Endothelial cell of umbilical vein (primary cell): ENCODE data around the gene BORA. TPM values are rescaled to one million over a fixed set of nuclear protein-coding genes. Genes with fewer than 3 reads are reported as not detected.

Experiments used
- BruUV-seq: library from RNA; stranded (reverse); fragments of 400-500 nt; replicated peaks from 2 replicates; lab custom pipeline; 2021; lab: Mats Ljungman, UMichigan
- CTCF ChIA-PET: fragments of 300-600, 350-600 bp; sonication (Branson Sonifier 250); formaldehyde crosslinking; loops from one replicate; lab custom pipeline; 2021; ENCODE audit warnings: antibody characterized with exemption, inconsistent platforms; lab: Charles Lee
- POLR2A ChIA-PET: fragments of 300-600, 350-600 bp; sonication (Branson Sonifier 250); formaldehyde crosslinking; loops from one replicate; lab custom pipeline; 2021; ENCODE audit warnings: antibody characterized with exemption, inconsistent platforms; lab: Charles Lee
- DNase-seq: peaks from one replicate; pipeline ENCODE4 v3.0.0-alpha.2; 2011; ENCODE audit warnings: low read depth, low spot score
- FAIRE-seq: peaks from 2 replicates; lab custom pipeline; 2011; peaks lifted over from hg19 to GRCh38; lab: Jason Lieb, UNC
- H2AFZ ChIP-seq: 2 replicates; pipeline ENCODE4 v1.6.0; 2012; ENCODE audit warnings: low read depth, low read length, control low read depth, inconsistent platforms
- H3K27ac ChIP-seq: 2 replicates; pipeline ENCODE4 v1.5.1; 2011; ENCODE audit warnings: low read depth, mild to moderate bottlenecking, control low read depth, low read length, moderate library complexity; ENCODE audit not compliant: insufficient read depth
- H3K27me3 ChIP-seq, 2 experiments: 2 replicates each; pipeline versions ENCODE4 v1.6.0 to v1.6.1; 2011; ENCODE audit warnings: low read length in 2 of 2, mixed read lengths in 1 of 2; ENCODE audit not compliant: control insufficient read depth in 2 of 2, insufficient read depth in 2 of 2
- H3K36me3 ChIP-seq, 2 experiments: 2 replicates in 1 of 2; 3 replicates in 1 of 2; pipeline ENCODE4 v1.5.1; 2011; ENCODE audit warnings: low read length in 2 of 2, mild to moderate bottlenecking in 1 of 2, moderate library complexity in 1 of 2; ENCODE audit not compliant: control insufficient read depth in 2 of 2, insufficient read depth in 2 of 2; ENCODE audit errors: extremely low read depth in 1 of 2
- H3K4me1 ChIP-seq: 3 replicates; pipeline ENCODE4 v1.5.1; 2011; ENCODE audit warnings: mild to moderate bottlenecking, low read length; ENCODE audit not compliant: control insufficient read depth, insufficient read depth; ENCODE audit errors: extremely low read depth
- H3K4me2 ChIP-seq: 2 replicates; pipeline ENCODE4 v1.6.1; 2011; ENCODE audit warnings: low read length, control low read depth, mixed read lengths; ENCODE audit not compliant: insufficient read depth
- H3K4me3 ChIP-seq, 3 experiments: fragments of 200-600 bp in 1 of 3; sonication (generic), shearing (Covaris generic) in 1 of 3; replicated peaks in 1 of 3; 2 replicates each; pipeline ENCODE4 v1.5.1; 2011 to 2016; ENCODE audit warnings: control low read depth in 3 of 3, low read length in 3 of 3, mild to moderate bottlenecking in 2 of 3, inconsistent platforms in 1 of 3, low read depth in 1 of 3, moderate library complexity in 1 of 3; ENCODE audit not compliant: insufficient read depth in 1 of 3
- H3K79me2 ChIP-seq: 2 replicates; pipeline ENCODE4 v1.6.0; 2012; ENCODE audit warnings: low read length, inconsistent platforms; ENCODE audit not compliant: control insufficient read depth, insufficient read depth
- H3K9ac ChIP-seq: replicated peaks from 2 replicates; pipeline ENCODE3; 2011; ENCODE audit warnings: low read length, control low read depth; ENCODE audit not compliant: insufficient read depth; ENCODE audit errors: extremely low read depth
- H3K9me1 ChIP-seq: replicated peaks from 3 replicates; pipeline ENCODE4 v1.6.0; 2011; ENCODE audit warnings: mild to moderate bottlenecking, low read length; ENCODE audit not compliant: control insufficient read depth, insufficient read depth; ENCODE audit errors: extremely low read depth
- H3K9me3 ChIP-seq: replicated peaks from 2 replicates; pipeline ENCODE4 v1.5.1; 2012; ENCODE audit warnings: low read length, inconsistent platforms; ENCODE audit not compliant: control insufficient read depth, insufficient read depth
- H4K20me1 ChIP-seq: replicated peaks from 2 replicates; pipeline ENCODE3; 2011; ENCODE audit warnings: mild to moderate bottlenecking, low read length; ENCODE audit not compliant: control insufficient read depth, insufficient read depth; ENCODE audit errors: extremely low read depth
- EZH2 ChIP-seq: IDR thresholded peaks from 2 replicates; pipeline ENCODE4 v1.6.1; 2012; ENCODE audit warnings: borderline replicate concordance, low read depth, mild to moderate bottlenecking, moderate library complexity, low read length, inconsistent platforms; ENCODE audit not compliant: severe bottlenecking
- FOS ChIP-seq: IDR thresholded peaks from 2 replicates; pipeline ENCODE4 v1.6.1; 2011; ENCODE audit warnings: mild to moderate bottlenecking, low read length, moderate library complexity, borderline replicate concordance; ENCODE audit not compliant: insufficient read depth
- GATA2 ChIP-seq: IDR thresholded peaks from 2 replicates; pipeline ENCODE4 v1.7.0; 2011; ENCODE audit warnings: low read depth, mild to moderate bottlenecking, moderate library complexity, mixed read lengths, low read length; ENCODE audit not compliant: insufficient read length, insufficient read depth
- JUN ChIP-seq: IDR thresholded peaks from 2 replicates; pipeline ENCODE4 v1.6.1; 2011; ENCODE audit warnings: borderline replicate concordance, low read depth; ENCODE audit not compliant: insufficient read length, insufficient read depth
- MYC ChIP-seq: IDR thresholded peaks from one replicate; pipeline ENCODE4 v1.6.1; 2011; ENCODE audit warnings: mild to moderate bottlenecking, low read depth, low read length
- POLR2A ChIP-seq: IDR thresholded peaks from 2 replicates; pipeline ENCODE4 v1.6.1; 2012; ENCODE audit warnings: low read depth, mild to moderate bottlenecking, control low read depth, low read length
- POLR2AphosphoS5 ChIP-seq: IDR thresholded peaks from 2 replicates; pipeline ENCODE4 v1.6.1; 2012; ENCODE audit warnings: low read depth, mild to moderate bottlenecking, control low read depth, low read length, moderate library complexity; ENCODE audit not compliant: insufficient read depth
- dilution Hi-C: fragments of 300-500 bp; cut with MboI; formaldehyde crosslinking; loops from one replicate; pipeline ENCODE4 v1.15.0; 2019; ENCODE audit warnings: low sequenced_read_pairs; ENCODE audit not compliant: extremely low pct_ligation_motif_present
- intact Hi-C: fragments of 100-400 bp; cut with micrococcal nuclease; formaldehyde crosslinking; loops from one replicate; pipeline ENCODE4 v1.10.0; 2022
- polyA plus RNA-seq, 4 experiments: library from polyadenylated mRNA; depleted of rRNA in 3 of 4; stranded (reverse) in 3 of 4; unstranded in 1 of 4; fragments of >200 nt; gene quantifications; 2 replicates each; pipeline versions ENCODE4 v1.2.1 to v1.2.3, GENCODE V29; 2011 to 2012; ENCODE audit warnings: missing spikeins in 1 of 4
- total RNA-seq: library from RNA; stranded (reverse); gene quantifications from 2 replicates; pipeline ENCODE4 v1.2.3, GENCODE V29; 2021
- TF ChIP-seq, protein P1 (sequence below): IDR thresholded peaks from 2 replicates; pipeline ENCODE4 v1.6.1; 2011; ENCODE audit not compliant: insufficient read depth, insufficient read length
- TF ChIP-seq, protein P2 (sequence below), 2 donors: IDR thresholded peaks; 1 replicate in 1 of 2; 2 replicates in 1 of 2; pipeline ENCODE4 v1.5.1; 2011; ENCODE audit warnings: low read length in 2 of 2, mild to moderate bottlenecking in 2 of 2, moderate library complexity in 2 of 2, control low read depth in 1 of 2, inconsistent platforms in 1 of 2, low read depth in 1 of 2; ENCODE audit not compliant: insufficient read depth in 1 of 2; ENCODE audit errors: extremely low read depth in 1 of 2

The BORA gene
- total and polyA plus RNA-seq, 2 donors (not counting 3 experiments of a cell fraction or from before 2014, with no cell fraction given), result 3.2 to 11.2 TPM

DNA sequence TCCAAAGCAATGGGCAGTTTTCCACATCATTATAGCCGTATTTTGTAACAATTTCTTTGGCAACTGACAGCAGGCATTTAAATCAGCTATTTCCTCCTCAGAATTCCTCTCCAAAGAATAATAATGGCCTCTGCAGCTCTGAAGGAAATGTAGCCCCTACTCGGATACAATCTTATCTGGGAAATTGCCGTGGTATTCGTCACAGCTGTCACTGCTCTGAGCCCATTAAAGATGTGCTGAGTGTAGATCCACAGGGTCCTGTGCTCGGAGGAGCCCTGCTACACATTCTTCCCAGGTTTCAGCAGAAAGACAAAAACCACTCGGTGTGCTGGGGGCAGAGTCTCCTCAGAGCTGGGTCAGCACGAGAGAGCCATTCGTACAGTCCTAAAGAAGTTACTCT is 33.4 kb upstream of the BORA start:
- Histone ChIP-seq H4K20me1 (no peaks in the 10 kb centered on the region), H3K4me3 (no peak overlapping the region), H3K9me3 (no peaks in the 10 kb centered on the region), H3K9me1 (no peaks in the 10 kb centered on the region), H3K4me2 (no peak overlapping the region), H3K27me3 (peaks cover 21 to 22% of the 10 kb centered on the region in 2 experiments), H3K36me3 (no peaks in the 10 kb centered on the region), H3K27ac (no peak overlapping the region), H3K9ac (no peak overlapping the region), H2AFZ (no peak overlapping the region), H3K79me2 (no peaks in the 10 kb centered on the region), H3K4me1 (no peaks in the 10 kb centered on the region)
- ChIA-PET POLR2A (no interaction called here), CTCF (interaction anchor here (0.5 to 7.6 kb wide), 5 partner anchors 9 to 85 kb away, joined by 3 to 129 read pairs (median 4); no protein-coding TSS in a partner anchor)
- dilution Hi-C loops (no loop called here), intact Hi-C loops (loop anchor here (10.0 kb wide), 1 partner anchor 830 kb away; the partner anchor contains the start of gene DACH1)
- no TSS peak for BruUV-seq
- DNase-seq (peak; percentile 49), FAIRE-seq (no peak)
- TF ChIP-seq GATA2 (peak; percentile 28), FOS (no peak), POLR2A (no peak), MYC (no peak), JUN (no peak), EZH2 (no peak), POLR2AphosphoS5 (no peak)
- TF ChIP-seq, protein P1, sequence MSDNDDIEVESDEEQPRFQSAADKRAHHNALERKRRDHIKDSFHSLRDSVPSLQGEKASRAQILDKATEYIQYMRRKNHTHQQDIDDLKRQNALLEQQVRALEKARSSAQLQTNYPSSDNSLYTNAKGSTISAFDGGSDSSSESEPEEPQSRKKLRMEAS, result no peak

DNA sequence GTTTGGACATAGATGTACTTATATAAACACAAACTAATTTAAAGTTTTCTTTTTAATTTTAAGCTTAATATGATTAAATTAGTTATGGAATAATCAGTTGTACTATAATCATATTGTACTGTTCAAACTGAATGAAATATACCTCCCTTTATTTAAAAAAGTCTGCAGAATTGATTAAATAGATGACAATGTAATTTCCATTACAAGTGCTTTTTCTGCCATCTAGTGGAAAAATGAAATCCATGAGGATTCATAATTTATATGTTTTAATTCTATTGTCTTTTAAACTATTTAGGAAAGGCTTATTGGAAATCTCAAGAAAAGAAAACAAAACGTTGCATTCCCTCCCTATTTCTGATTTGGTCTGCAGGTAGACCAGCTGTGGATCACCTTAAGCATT is 31.1 kb upstream of the BORA start:
- Histone ChIP-seq H3K4me1 (no peaks in the 10 kb centered on the region), H2AFZ (no peak overlapping the region), H3K4me3 (no peak overlapping the region), H3K27ac (no peak overlapping the region), H3K4me2 (no peak overlapping the region), H3K79me2 (no peaks in the 10 kb centered on the region), H3K27me3 (peaks cover 16 to 21% of the 10 kb centered on the region in 2 experiments), H3K9me3 (no peaks in the 10 kb centered on the region), H3K9ac (no peak overlapping the region), H3K36me3 (no peaks in the 10 kb centered on the region), H3K9me1 (no peaks in the 10 kb centered on the region), H4K20me1 (no peaks in the 10 kb centered on the region)
- dilution Hi-C loops (no loop called here), intact Hi-C loops (loop anchor here (1.0 to 10.0 kb wide), 3 partner anchors 53 to 1974 kb away; partner anchors contain the start of gene DACH1)
- CTCF ChIA-PET, result interaction anchor here (1.0 to 7.6 kb wide), 2 partner anchors 46 to 53 kb away, joined by 3 to 129 read pairs; no protein-coding TSS in a partner anchor
- DNase-seq (peak; percentile 45), FAIRE-seq (no peak)
- POLR2A ChIA-PET, result no interaction called here
- TF ChIP-seq, protein P1, result no peak
- TF ChIP-seq FOS (no peak), POLR2AphosphoS5 (no peak), EZH2 (no peak), MYC (no peak), POLR2A (no peak)
- TF ChIP-seq, protein P2, sequence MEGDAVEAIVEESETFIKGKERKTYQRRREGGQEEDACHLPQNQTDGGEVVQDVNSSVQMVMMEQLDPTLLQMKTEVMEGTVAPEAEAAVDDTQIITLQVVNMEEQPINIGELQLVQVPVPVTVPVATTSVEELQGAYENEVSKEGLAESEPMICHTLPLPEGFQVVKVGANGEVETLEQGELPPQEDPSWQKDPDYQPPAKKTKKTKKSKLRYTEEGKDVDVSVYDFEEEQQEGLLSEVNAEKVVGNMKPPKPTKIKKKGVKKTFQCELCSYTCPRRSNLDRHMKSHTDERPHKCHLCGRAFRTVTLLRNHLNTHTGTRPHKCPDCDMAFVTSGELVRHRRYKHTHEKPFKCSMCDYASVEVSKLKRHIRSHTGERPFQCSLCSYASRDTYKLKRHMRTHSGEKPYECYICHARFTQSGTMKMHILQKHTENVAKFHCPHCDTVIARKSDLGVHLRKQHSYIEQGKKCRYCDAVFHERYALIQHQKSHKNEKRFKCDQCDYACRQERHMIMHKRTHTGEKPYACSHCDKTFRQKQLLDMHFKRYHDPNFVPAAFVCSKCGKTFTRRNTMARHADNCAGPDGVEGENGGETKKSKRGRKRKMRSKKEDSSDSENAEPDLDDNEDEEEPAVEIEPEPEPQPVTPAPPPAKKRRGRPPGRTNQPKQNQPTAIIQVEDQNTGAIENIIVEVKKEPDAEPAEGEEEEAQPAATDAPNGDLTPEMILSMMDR (IDR thresholded peaks at IDR 0.05; ENCODE audit: extremely low read depth in 1 of 2, insufficient read depth in 1 of 2, low read depth in 1 of 2, low read length in 2 of 2), result peak in 1 of 2 donors; percentile 2
- no TSS peak for BruUV-seq
